Measurements from ENCODE around the gene RYK.

RYK gene

GRCh38 chr3:134146666-134147065 lies 104.0 kb downstream of the RYK start:
- DNase-seq, result no peak

DNA sequence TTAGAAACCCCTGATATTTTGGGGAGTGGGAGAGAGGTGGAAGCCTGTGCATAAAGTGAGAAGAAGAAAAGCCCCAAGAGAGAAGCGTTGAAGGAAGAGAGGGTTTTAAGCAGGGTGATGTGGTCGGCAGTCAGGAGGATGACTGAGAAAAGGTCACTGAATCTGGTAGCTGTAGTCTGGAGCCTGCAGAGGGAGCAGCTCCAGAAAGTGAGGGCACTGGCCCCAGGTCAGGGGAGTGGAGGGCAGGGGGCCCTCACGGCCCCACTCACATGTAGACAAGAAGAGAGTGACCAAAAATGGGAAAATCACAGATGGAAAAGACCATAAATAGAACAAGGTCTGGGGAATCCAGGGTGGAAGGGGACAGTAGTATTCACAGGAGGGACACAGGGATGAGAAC lies 105.5 kb downstream of the RYK start:
- no peak for DNase-seq

- no peak for DNase-seq
These were observed 106.0 kb downstream of the RYK start for GRCh38 chr3:134144694-134145093.

GRCh38 chr3:134143828-134144401 lies 106.7 kb downstream of the RYK start:
- no peak for DNase-seq

- no peak for DNase-seq
These were observed 114.1 kb downstream of the RYK start for GRCh38 chr3:134136604-134137003.

- no peak for DNase-seq
These were observed 115.8 kb downstream of the RYK start for GRCh38 chr3:134134698-134135415.

- no peak for DNase-seq
These were observed 116.4 kb downstream of the RYK start for GRCh38 chr3:134134240-134134639.

- DNase-seq, result no peak
These were observed 117.7 kb downstream of the RYK start for GRCh38 chr3:134132961-134133360.

- DNase-seq, result no peak
These were observed 124.5 kb downstream of the RYK start for GRCh38 chr3:134126153-134126552.

GRCh38 chr3:134114726-134115125 lies 135.9 kb downstream of the RYK start:
- no peak for DNase-seq

DNA sequence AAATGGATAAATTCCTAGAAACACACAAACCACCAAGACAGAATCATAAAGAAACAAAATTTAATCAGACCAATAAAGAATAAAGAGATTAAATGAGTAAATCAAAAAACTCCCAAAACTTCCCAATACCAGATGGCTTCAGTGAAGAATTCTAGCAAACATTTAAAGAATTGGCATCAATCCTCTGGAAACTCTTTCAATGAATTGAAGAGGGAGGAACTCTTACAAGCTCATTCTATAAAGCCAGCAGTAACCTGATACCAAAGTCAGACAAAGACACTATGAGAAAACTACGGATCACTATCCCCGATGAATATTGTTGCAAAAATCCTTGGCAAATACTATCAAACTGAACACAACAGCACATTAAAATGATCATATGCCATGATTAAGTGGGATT lies 139.0 kb downstream of the RYK start:
- DNase-seq, result no peak

DNA sequence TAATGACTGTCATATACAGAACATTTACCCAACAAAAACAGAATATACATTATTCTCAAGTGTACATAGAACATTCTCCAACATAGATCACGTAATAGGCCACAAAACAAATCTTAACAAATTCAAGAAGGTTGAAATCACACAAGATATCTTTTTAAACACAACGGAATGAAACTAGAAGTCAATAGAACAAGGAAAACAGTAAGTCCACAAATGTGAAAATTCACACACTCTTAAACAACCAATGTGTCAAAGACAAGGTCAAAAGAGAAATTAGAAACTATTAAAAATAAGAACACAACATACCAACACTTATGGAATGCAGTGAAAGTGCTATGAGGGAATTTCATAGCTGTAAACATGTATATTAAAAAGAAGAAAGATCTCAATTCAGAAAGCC lies 139.7 kb downstream of the RYK start:
- no peak for DNase-seq
